ENCODE data around the gene RNU6-7. TPM values are rescaled to one million over a fixed set of nuclear protein-coding genes. Genes with fewer than 3 reads are reported as not detected.

Gene RNU6-7
- total and polyA plus RNA-seq, 10 of the 15 experiments (the other 5 are each of a cell fraction or from before 2014, with no cell fraction given) = not detected

- Histone ChIP-seq H4K20me1 (ENCODE audit: control insufficient read depth, insufficient read depth) (no peaks in the 10 kb centered on the region), H3K9me3 (replicated peaks; ENCODE audit: control insufficient read depth, insufficient read depth, low read length) (no peaks in the 10 kb centered on the region), H3K4me2 (ENCODE audit: control insufficient read depth, insufficient read depth) (no peak overlapping the region), H3K27me3 (replicated peaks in 1 of 2; ENCODE audit: control insufficient read depth in 2 of 2, insufficient read depth in 2 of 2, low read length in 1 of 2) (no peaks in the 10 kb centered on the region; a peak in 1 of 4 replicates), H3K9ac (ENCODE audit: control insufficient read depth, insufficient read depth, low read length) (no peak overlapping the region), H3K79me2 (ENCODE audit: control insufficient read depth, insufficient read depth, low read length) (no peaks in the 10 kb centered on the region), H3K4me3 (no peak overlapping the region), H3K36me3 (ENCODE audit: control insufficient read depth in 2 of 2, insufficient read depth in 2 of 2, low read length in 1 of 2) (no peaks in the 10 kb centered on the region), H3K4me1 (ENCODE audit: control insufficient read depth, insufficient read depth, low read length) (no peaks in the 10 kb centered on the region), H2AFZ (ENCODE audit: control insufficient read depth, low read depth, low read length) (no peak overlapping the region), H3K27ac (ENCODE audit: control insufficient read depth, insufficient read depth) (no peak overlapping the region)
- TF ChIP-seq RAD21 (IDR thresholded peaks at IDR 0.05; ENCODE audit: insufficient read depth, low read depth, low read length) (0 out of 2 replicates have a peak, but pooled peaks have one; percentile 24), CTCF (IDR thresholded peaks at IDR 0.05 in 2 of 3, conservative IDR thresholded peaks at IDR 0.05 in 1 of 3; ENCODE audit: control insufficient read depth in 2 of 3, extremely low read depth in 1 of 3, insufficient read depth in 1 of 3, low read depth in 3 of 3, low read length in 3 of 3) (peak in 1 of 3 experiments; percentile 17; a peak in 2 of 6 replicates), PRDM15 (CRISPR knock-in tag; IDR thresholded peaks at IDR 0.05) (no peak), NFIC (IDR thresholded peaks at IDR 0.05; ENCODE audit: low read depth, low read length) (no peak), E4F1 (IDR thresholded peaks at IDR 0.05; ENCODE audit: borderline replicate concordance, partially characterized antibody) (no peak), CBFB (IDR thresholded peaks at IDR 0.05; ENCODE audit: low read depth) (no peak), EGR1 (IDR thresholded peaks at IDR 0.05; ENCODE audit: borderline replicate concordance in 1 of 2, low read depth in 2 of 2, low read length in 2 of 2) (no peak), ASH2L (IDR thresholded peaks at IDR 0.05; ENCODE audit: borderline replicate concordance, low read depth) (no peak), TARDBP (IDR thresholded peaks at IDR 0.05; ENCODE audit: borderline replicate concordance) (no peak), EP300 (IDR thresholded peaks at IDR 0.05; ENCODE audit: borderline replicate concordance in 1 of 2, control insufficient read depth in 1 of 2, low read depth in 2 of 2, low read length in 2 of 2) (no peak)
- 31% methylated on average over 3 of the region's 3 CpGs for WGBS (ENCODE audit: insufficient coverage, insufficient replicate concordance, low lambda C conversion rate, missing lambda C conversion rate)
- FAIRE-seq = no peak
- ATAC-seq = peak; percentile 56
- SMC1A ChIA-PET (ENCODE audit: uncharacterized antibody, unreplicated experiment) = no interaction called here
- CTCF ChIA-PET = interaction anchor here (1.9 kb wide), 1 partner anchor 157 kb away, joined by 6 read pairs; no protein-coding TSS in a partner anchor
- RAD21 ChIA-PET (ENCODE audit: unreplicated experiment) = interaction anchor here (0.8 to 1.2 kb wide), 2 partner anchors 15 to 20 kb away, joined by 3 read pairs; no protein-coding TSS in a partner anchor
- intact Hi-C loops (cut with micrococcal nuclease; ENCODE audit: unreplicated experiment) = no loop called here
- POLR2A ChIA-PET = no interaction called here
- in situ Hi-C loops (cut with MboI) = no loop called here
- no TSS peak for BruUV-seq (replicated peaks)
- no peak for DNase-seq (ENCODE audit: low read depth, low spot score)
Observed at GRCh38 chr14:32230181-32230580, 28.3 kb downstream of the RNU6-7 start.

All from GM12878 (cell line).